ENCODE data around the gene CDH26. TPM values are rescaled to one million over a fixed set of nuclear protein-coding genes. Genes with fewer than 3 reads are reported as not detected.

The CDH26 gene
- total RNA-seq, 1 experiment from 2014 or later = 1.0 TPM

GRCh38 chr20:59972037-59972801 is 14.0 kb downstream of the CDH26 start:
- no peak for TF ChIP-seq MYBL2 (CRISPR knock-in tag; IDR thresholded peaks at IDR 0.05)
- TF ChIP-seq IRF2 (CRISPR knock-in tag; IDR thresholded peaks at IDR 0.05; ENCODE audit: borderline replicate concordance, low read depth) = no peak
- no peak for TF ChIP-seq ATF2 (CRISPR knock-in tag; IDR thresholded peaks at IDR 0.05; ENCODE audit: borderline replicate concordance, low read depth)
- no peak for TF ChIP-seq ZNF423 (CRISPR knock-in tag; IDR thresholded peaks at IDR 0.05)
- TF ChIP-seq NFATC4 (CRISPR knock-in tag; IDR thresholded peaks at IDR 0.05) = no peak
- TF ChIP-seq ETV6 (CRISPR knock-in tag; IDR thresholded peaks at IDR 0.05) = no peak
- TF ChIP-seq JAZF1 (CRISPR knock-in tag; IDR thresholded peaks at IDR 0.05) = no peak
- TF ChIP-seq ZNF317 (CRISPR knock-in tag; IDR thresholded peaks at IDR 0.05; ENCODE audit: borderline replicate concordance, low read depth) = no peak
- TF ChIP-seq AR (CRISPR knock-in tag; IDR thresholded peaks at IDR 0.05) = no peak
- TF ChIP-seq TCF7 (CRISPR knock-in tag; IDR thresholded peaks at IDR 0.05; ENCODE audit: low read depth) = no peak
- no peak for TF ChIP-seq TP53 (CRISPR knock-in tag; IDR thresholded peaks at IDR 0.05)
- TF ChIP-seq RORB (CRISPR knock-in tag; IDR thresholded peaks at IDR 0.05) = no peak
- TF ChIP-seq ZNF416 (CRISPR knock-in tag; IDR thresholded peaks at IDR 0.05) = no peak
- TF ChIP-seq, protein P1, sequence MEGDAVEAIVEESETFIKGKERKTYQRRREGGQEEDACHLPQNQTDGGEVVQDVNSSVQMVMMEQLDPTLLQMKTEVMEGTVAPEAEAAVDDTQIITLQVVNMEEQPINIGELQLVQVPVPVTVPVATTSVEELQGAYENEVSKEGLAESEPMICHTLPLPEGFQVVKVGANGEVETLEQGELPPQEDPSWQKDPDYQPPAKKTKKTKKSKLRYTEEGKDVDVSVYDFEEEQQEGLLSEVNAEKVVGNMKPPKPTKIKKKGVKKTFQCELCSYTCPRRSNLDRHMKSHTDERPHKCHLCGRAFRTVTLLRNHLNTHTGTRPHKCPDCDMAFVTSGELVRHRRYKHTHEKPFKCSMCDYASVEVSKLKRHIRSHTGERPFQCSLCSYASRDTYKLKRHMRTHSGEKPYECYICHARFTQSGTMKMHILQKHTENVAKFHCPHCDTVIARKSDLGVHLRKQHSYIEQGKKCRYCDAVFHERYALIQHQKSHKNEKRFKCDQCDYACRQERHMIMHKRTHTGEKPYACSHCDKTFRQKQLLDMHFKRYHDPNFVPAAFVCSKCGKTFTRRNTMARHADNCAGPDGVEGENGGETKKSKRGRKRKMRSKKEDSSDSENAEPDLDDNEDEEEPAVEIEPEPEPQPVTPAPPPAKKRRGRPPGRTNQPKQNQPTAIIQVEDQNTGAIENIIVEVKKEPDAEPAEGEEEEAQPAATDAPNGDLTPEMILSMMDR (IDR thresholded peaks at IDR 0.05) = no peak
- no peak for TF ChIP-seq AFF4 (CRISPR knock-in tag; IDR thresholded peaks at IDR 0.05; ENCODE audit: borderline replicate concordance)
- TF ChIP-seq ZNF671 (CRISPR knock-in tag; IDR thresholded peaks at IDR 0.05) = no peak
- TF ChIP-seq GABPB1 (CRISPR knock-in tag; IDR thresholded peaks at IDR 0.05) = no peak
- no peak for TF ChIP-seq ZNF138 (CRISPR knock-in tag; conservative IDR thresholded peaks at IDR 0.05)
- TF ChIP-seq, protein P2, sequence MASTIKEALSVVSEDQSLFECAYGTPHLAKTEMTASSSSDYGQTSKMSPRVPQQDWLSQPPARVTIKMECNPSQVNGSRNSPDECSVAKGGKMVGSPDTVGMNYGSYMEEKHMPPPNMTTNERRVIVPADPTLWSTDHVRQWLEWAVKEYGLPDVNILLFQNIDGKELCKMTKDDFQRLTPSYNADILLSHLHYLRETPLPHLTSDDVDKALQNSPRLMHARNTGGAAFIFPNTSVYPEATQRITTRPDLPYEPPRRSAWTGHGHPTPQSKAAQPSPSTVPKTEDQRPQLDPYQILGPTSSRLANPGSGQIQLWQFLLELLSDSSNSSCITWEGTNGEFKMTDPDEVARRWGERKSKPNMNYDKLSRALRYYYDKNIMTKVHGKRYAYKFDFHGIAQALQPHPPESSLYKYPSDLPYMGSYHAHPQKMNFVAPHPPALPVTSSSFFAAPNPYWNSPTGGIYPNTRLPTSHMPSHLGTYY (CRISPR knock-in tag; IDR thresholded peaks at IDR 0.05) = no peak
- no peak for TF ChIP-seq OVOL2 (CRISPR knock-in tag; IDR thresholded peaks at IDR 0.05; ENCODE audit: borderline replicate concordance)
- ChIA-PET CTCF (no interaction called here), POLR2A (no interaction called here)
- H3K4me3 Mint-ChIP-seq = no peak overlapping the region
- H3K9me3 Mint-ChIP-seq = peaks cover 4% of the 10 kb centered on the region; the same call in 1 of the 2 replicates
- H3K27ac Mint-ChIP-seq = no peak overlapping the region
- no peaks in the 10 kb centered on the region for H3K36me3 Mint-ChIP-seq
- peaks cover 19% of the 10 kb centered on the region for H3K27me3 Mint-ChIP-seq (ENCODE audit: low read depth)
- H3K4me1 Mint-ChIP-seq = no peaks in the 10 kb centered on the region
- no peak for ATAC-seq
- no peak for DNase-seq (ENCODE audit: low spot score)

Data from WTC11 (cell line).